Hematopoietic multipotent progenitor cell treated with erythropoietin and hydrocortisone succinate and interleukin-3 and kit ligand, for 8 days (in vitro differentiated cells): Measurements from ENCODE around the gene HIVEP1.
"Not testable (repeated sequence)": the region's sequence is repeated elsewhere in the genome, so short reads cannot be mapped to it uniquely, and the experiment has no call there.

Experiments
- DNase-seq: peaks from one replicate; pipeline ENCODE4 v3.0.0-alpha.2; 2015

HIVEP1 gene

GRCh38 chr6:12129523-12129922, 117.4 kb downstream of the HIVEP1 start:
- DNase-seq, result no peak

- no peak for DNase-seq
These were observed 120.5 kb downstream of the HIVEP1 start for GRCh38 chr6:12132351-12133222.

GRCh38 chr6:12134581-12134980, 122.5 kb downstream of the HIVEP1 start:
- DNase-seq, result no peak

GRCh38 chr6:12134991-12135390, 122.9 kb downstream of the HIVEP1 start:
- no peak for DNase-seq

GRCh38 chr6:12136905-12137304, 124.8 kb downstream of the HIVEP1 start:
- DNase-seq, result no peak

GRCh38 chr6:12137480-12137879, 125.4 kb downstream of the HIVEP1 start:
- DNase-seq, result peak; percentile 76

- DNase-seq, result no peak
These were observed 126.3 kb downstream of the HIVEP1 start for GRCh38 chr6:12138381-12138780.

- no peak for DNase-seq
These were observed 126.8 kb downstream of the HIVEP1 start for GRCh38 chr6:12138936-12139335.

- DNase-seq, result no peak
These were observed 135.6 kb downstream of the HIVEP1 start for GRCh38 chr6:12147557-12148316.

- DNase-seq, result no peak
These were observed 136.2 kb downstream of the HIVEP1 start for GRCh38 chr6:12148317-12148801.

- DNase-seq, result no peak
These were observed 136.7 kb downstream of the HIVEP1 start for GRCh38 chr6:12148841-12149240.

GRCh38 chr6:12149944-12150510, 137.9 kb downstream of the HIVEP1 start:
- DNase-seq, result no peak

- DNase-seq, result peak; percentile 8
These were observed 138.8 kb downstream of the HIVEP1 start for GRCh38 chr6:12150812-12151432.

- DNase-seq, result no peak
These were observed 139.3 kb downstream of the HIVEP1 start for GRCh38 chr6:12151433-12151820.

GRCh38 chr6:12152023-12152970, 140.2 kb downstream of the HIVEP1 start:
- no peak for DNase-seq

- not testable (repeated sequence) for DNase-seq
These were observed 143.7 kb downstream of the HIVEP1 start for GRCh38 chr6:12155769-12156168.

GRCh38 chr6:12158686-12159415, 146.7 kb downstream of the HIVEP1 start:
- no peak for DNase-seq

GRCh38 chr6:12160326-12160725, 148.2 kb downstream of the HIVEP1 start:
- no peak for DNase-seq

GRCh38 chr6:12162213-12162612, 150.1 kb downstream of the HIVEP1 start:
- no peak for DNase-seq

- DNase-seq, result no peak
These were observed 151.0 kb downstream of the HIVEP1 start for GRCh38 chr6:12163149-12163548.
